Suprapubic skin (tissue), 4 donors: Measurements from ENCODE around the gene KIF20B.

ENCODE experiments used
- CTCF ChIP-seq, 2 donors: fragments of 200-600 bp in 1 of 2; fragments of 450-650 bp in 1 of 2; sonication (generic) in 1 of 2; IDR thresholded peaks; one replicate each; pipeline ENCODE4 v1.5.1; 2016 to 2019; ENCODE audit warnings: antibody characterized with exemption in 2 of 2, mild to moderate bottlenecking in 1 of 2, moderate library complexity in 1 of 2
- EP300 ChIP-seq: sonication (generic); formaldehyde crosslinking; IDR thresholded peaks from one replicate; pipeline ENCODE4 v1.6.1; 2017; ENCODE audit warnings: antibody characterized with exemption
- POLR2AphosphoS5 ChIP-seq, 3 donors: sonication (generic); formaldehyde crosslinking; IDR thresholded peaks; one replicate each; pipeline ENCODE4 v1.6.1; 2017; ENCODE audit warnings: antibody characterized with exemption in 3 of 3

- TF ChIP-seq EP300 (no peak), POLR2AphosphoS5 (IDR thresholded peaks at IDR 0.05) (no peak), CTCF (IDR thresholded peaks at IDR 0.05) (no peak)
Observed at GRCh38 chr10:89670926-89671325, 30.5 kb upstream of the KIF20B start.
